Body of pancreas (tissue), 4 donors: ENCODE results near the gene RSPH1. TPM values are rescaled to one million over a fixed set of nuclear protein-coding genes. Genes with fewer than 3 reads are reported as not detected.

Experiments
- ATAC-seq: fragments of 150-250 bp; one replicate; pipeline ENCODE4 v1.9.1; 2016
- DNase-seq, 4 donors: peaks; one replicate each; pipeline ENCODE4 v3.0.0-alpha.2; 2019
- H3K27ac ChIP-seq, 4 donors: fragments of 200-600 bp; sonication (generic); 1 replicate in 3 of 4; 2 replicates in 1 of 4; pipeline versions ENCODE4 v1.5.1 to v1.6.1; 2016 to 2019; ENCODE audit warnings: mild to moderate bottlenecking in 1 of 4, mixed read lengths in 1 of 4, moderate library complexity in 1 of 4
- H3K27me3 ChIP-seq, 2 donors: fragments of 200-600 bp; sonication (generic); one replicate each; pipeline ENCODE4 v1.6.0; 2016; ENCODE audit warnings: mild to moderate bottlenecking in 1 of 2
- H3K36me3 ChIP-seq, 2 donors: fragments of 200-600 bp; sonication (generic); replicated peaks in 1 of 2; 2 replicates each; pipeline ENCODE4 v1.5.1; 2016; ENCODE audit warnings: low read depth in 2 of 2; ENCODE audit not compliant: insufficient read depth in 1 of 2
- H3K4me1 ChIP-seq: fragments of 200-600 bp; sonication (generic); one replicate; pipeline ENCODE4 v1.6.0; 2016
- H3K4me3 ChIP-seq, 2 donors: fragments of 200-600 bp; sonication (generic); 1 replicate in 1 of 2; 2 replicates in 1 of 2; pipeline ENCODE4 v1.5.1; 2016 to 2019
- H3K9me3 ChIP-seq, 3 donors: fragments of 200-600 bp; sonication (generic); 1 replicate in 2 of 3; 2 replicates in 1 of 3; pipeline ENCODE4 v1.5.1; 2016
- CTCF ChIP-seq, 7 experiments: fragments of 450-650 bp in 4 of 7; fragments of 200-600 bp in 3 of 7; sonication (generic) in 3 of 7; IDR thresholded peaks; one replicate each; pipeline ENCODE4 v1.5.1; 2016 to 2019; ENCODE audit warnings: antibody characterized with exemption in 7 of 7
- POLR2A ChIP-seq, 3 donors: fragments of 450-650 bp; IDR thresholded peaks; one replicate each; pipeline ENCODE4 v1.6.1; 2016; ENCODE audit warnings: antibody characterized with exemption in 3 of 3, mild to moderate bottlenecking in 2 of 3
- WGBS, 2 donors: methylation state at CpG; one replicate each; pipeline ENCODE4 v1.1.5; 2017; 5-methylcytosine and 5-hydroxymethylcytosine counted together
- intact Hi-C: fragments of 100-400 bp; cut with DNase I; formaldehyde crosslinking; loops from one replicate; pipeline ENCODE4 v1.15.1; 2023
- total RNA-seq, 2 donors: library from RNA; depleted of rRNA; stranded (reverse); fragments of >200 nt; gene quantifications; one replicate each; pipeline ENCODE4 v1.1.0, GENCODE V29; 2016

RSPH1 gene
- total RNA-seq, 2 donors from 2014 or later = 1.6 to 2.3 TPM

GRCh38 chr21:42445311-42445710 is 50.7 kb downstream of the RSPH1 start:
- no peaks in the 10 kb centered on the region for H3K36me3 ChIP-seq
- intact Hi-C loops = loop anchor here (10.0 kb wide), 2 partner anchors 131 to 301 kb away; partner anchors contain the start of gene TFF3
- ATAC-seq = no peak

GRCh38 chr21:42444745-42445059 is 51.3 kb downstream of the RSPH1 start:
- H3K27ac ChIP-seq = no peak overlapping the region
- TF ChIP-seq POLR2A (IDR thresholded peaks at IDR 0.05) = no peak
- TF ChIP-seq CTCF (IDR thresholded peaks at IDR 0.05) = no peak
- ATAC-seq (no peak), DNase-seq (no peak)
- no peaks in the 10 kb centered on the region for H3K9me3 ChIP-seq
- H3K27me3 ChIP-seq = no peaks in the 10 kb centered on the region
- H3K36me3 ChIP-seq = no peaks in the 10 kb centered on the region
- no peak overlapping the region for H3K4me3 ChIP-seq
- intact Hi-C loops = loop anchor here (10.0 kb wide), 2 partner anchors 130 to 300 kb away; partner anchors contain the start of gene TFF3
- 64 to 80% methylated on average over 7 to 10 of the region's 10 CpGs for WGBS, 2 donors
- no peaks in the 10 kb centered on the region for H3K4me1 ChIP-seq

More at GRCh38 chr21:42445311-42445710, 50.7 kb downstream of the RSPH1 start:
- no peak overlapping the region for H3K27ac ChIP-seq
- H3K9me3 ChIP-seq = no peaks in the 10 kb centered on the region
- no peak overlapping the region for H3K4me3 ChIP-seq
- TF ChIP-seq CTCF (IDR thresholded peaks at IDR 0.05) = no peak
- TF ChIP-seq POLR2A (IDR thresholded peaks at IDR 0.05) = no peak
- 76 to 88% methylated on average over 6 to 7 of the region's 7 CpGs for WGBS, 2 donors
- peaks cover 3% of the 10 kb centered on the region for H3K4me1 ChIP-seq
- no peak for DNase-seq
- no peaks in the 10 kb centered on the region for H3K27me3 ChIP-seq

- 78 to 80% methylated on average over 16 to 33 of the region's 34 CpGs for WGBS, 2 donors
- Histone ChIP-seq H3K4me3 (no peak overlapping the region), H3K4me1 (no peaks in the 10 kb centered on the region), H3K27ac (no peak overlapping the region), H3K27me3 (no peaks in the 10 kb centered on the region), H3K9me3 (no peaks in the 10 kb centered on the region), H3K36me3 (no peaks in the 10 kb centered on the region)
- TF ChIP-seq POLR2A (IDR thresholded peaks at IDR 0.05) = no peak
- DNase-seq (no peak), ATAC-seq (no peak)
- intact Hi-C loops = loop anchor here (10.0 kb wide), 2 partner anchors 129 to 299 kb away; partner anchors contain the start of gene TFF3
Measured at GRCh38 chr21:42443876-42444744, 51.9 kb downstream of the RSPH1 start.

GRCh38 chr21:42443181-42443785 is 52.7 kb downstream of the RSPH1 start:
- Histone ChIP-seq H3K4me3 (no peak overlapping the region), H3K36me3 (no peaks in the 10 kb centered on the region), H3K27ac (no peak overlapping the region), H3K4me1 (no peaks in the 10 kb centered on the region), H3K27me3 (no peaks in the 10 kb centered on the region), H3K9me3 (no peaks in the 10 kb centered on the region)
- no peak for ATAC-seq
- DNase-seq = no peak
- intact Hi-C loops = loop anchor here (10.0 kb wide), 2 partner anchors 128 to 298 kb away; partner anchors contain the start of gene TFF3
- 76 to 83% methylated on average over 13 to 15 of the region's 15 CpGs for WGBS, 2 donors
- TF ChIP-seq POLR2A (IDR thresholded peaks at IDR 0.05) (no peak), CTCF (IDR thresholded peaks at IDR 0.05) (no peak)

GRCh38 chr21:42441963-42442362 is 54.1 kb downstream of the RSPH1 start:
- TF ChIP-seq POLR2A (IDR thresholded peaks at IDR 0.05) (no peak), CTCF (IDR thresholded peaks at IDR 0.05) (no peak)
- H3K27ac ChIP-seq = no peak overlapping the region
- H3K4me3 ChIP-seq = no peak overlapping the region
- ATAC-seq = no peak
- H3K4me1 ChIP-seq = no peaks in the 10 kb centered on the region
- WGBS, 2 donors = 74 to 80% methylated on average over 6 of the region's 6 CpGs
- no peaks in the 10 kb centered on the region for H3K9me3 ChIP-seq
- no peak for DNase-seq
- H3K36me3 ChIP-seq = no peaks in the 10 kb centered on the region
- intact Hi-C loops = loop anchor here (10.0 kb wide), 2 partner anchors 127 to 297 kb away; partner anchors contain the start of gene TFF3
- no peaks in the 10 kb centered on the region for H3K27me3 ChIP-seq
